Panc1 (cell line): Measurements from ENCODE around the gene TCEA3.

Experiments used
- POLR2AphosphoS5 ChIP-seq: IDR thresholded peaks from 2 replicates; pipeline ENCODE4 v1.6.1; 2012; ENCODE audit warnings: mild to moderate bottlenecking, low read depth, low read length, moderate library complexity
- TF ChIP-seq, protein P1 (sequence below): fragments of 450-650 bp; IDR thresholded peaks from 2 replicates; pipeline ENCODE4 v1.5.1; 2017; ENCODE audit warnings: mild to moderate bottlenecking
- TF ChIP-seq, protein P2 (sequence below), 2 experiments: IDR thresholded peaks; 2 replicates each; pipeline ENCODE4 v1.6.1; 2011 to 2012; ENCODE audit warnings: low read depth in 2 of 2, control low read depth in 1 of 2, low read length in 1 of 2, mild to moderate bottlenecking in 1 of 2, moderate library complexity in 1 of 2; ENCODE audit not compliant: insufficient read depth in 1 of 2

DNA sequence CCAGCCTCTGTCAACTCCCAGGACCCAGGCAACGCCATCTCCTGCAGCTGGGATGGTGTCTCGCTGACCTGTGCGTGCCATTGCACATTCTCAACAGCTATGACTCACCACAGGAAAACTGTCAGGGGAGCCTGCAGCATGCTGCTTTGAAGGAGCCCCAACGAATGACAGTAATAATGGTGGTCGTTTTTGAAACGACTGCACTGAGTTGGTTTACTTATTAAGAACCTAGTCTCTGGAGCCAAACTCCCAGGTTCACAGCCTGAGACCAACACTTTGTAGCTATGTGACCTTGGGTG, 21.6 kb downstream of the TCEA3 start:
- TF ChIP-seq, protein P1, sequence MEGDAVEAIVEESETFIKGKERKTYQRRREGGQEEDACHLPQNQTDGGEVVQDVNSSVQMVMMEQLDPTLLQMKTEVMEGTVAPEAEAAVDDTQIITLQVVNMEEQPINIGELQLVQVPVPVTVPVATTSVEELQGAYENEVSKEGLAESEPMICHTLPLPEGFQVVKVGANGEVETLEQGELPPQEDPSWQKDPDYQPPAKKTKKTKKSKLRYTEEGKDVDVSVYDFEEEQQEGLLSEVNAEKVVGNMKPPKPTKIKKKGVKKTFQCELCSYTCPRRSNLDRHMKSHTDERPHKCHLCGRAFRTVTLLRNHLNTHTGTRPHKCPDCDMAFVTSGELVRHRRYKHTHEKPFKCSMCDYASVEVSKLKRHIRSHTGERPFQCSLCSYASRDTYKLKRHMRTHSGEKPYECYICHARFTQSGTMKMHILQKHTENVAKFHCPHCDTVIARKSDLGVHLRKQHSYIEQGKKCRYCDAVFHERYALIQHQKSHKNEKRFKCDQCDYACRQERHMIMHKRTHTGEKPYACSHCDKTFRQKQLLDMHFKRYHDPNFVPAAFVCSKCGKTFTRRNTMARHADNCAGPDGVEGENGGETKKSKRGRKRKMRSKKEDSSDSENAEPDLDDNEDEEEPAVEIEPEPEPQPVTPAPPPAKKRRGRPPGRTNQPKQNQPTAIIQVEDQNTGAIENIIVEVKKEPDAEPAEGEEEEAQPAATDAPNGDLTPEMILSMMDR = no peak
- no peak for TF ChIP-seq POLR2AphosphoS5
- TF ChIP-seq, protein P2, sequence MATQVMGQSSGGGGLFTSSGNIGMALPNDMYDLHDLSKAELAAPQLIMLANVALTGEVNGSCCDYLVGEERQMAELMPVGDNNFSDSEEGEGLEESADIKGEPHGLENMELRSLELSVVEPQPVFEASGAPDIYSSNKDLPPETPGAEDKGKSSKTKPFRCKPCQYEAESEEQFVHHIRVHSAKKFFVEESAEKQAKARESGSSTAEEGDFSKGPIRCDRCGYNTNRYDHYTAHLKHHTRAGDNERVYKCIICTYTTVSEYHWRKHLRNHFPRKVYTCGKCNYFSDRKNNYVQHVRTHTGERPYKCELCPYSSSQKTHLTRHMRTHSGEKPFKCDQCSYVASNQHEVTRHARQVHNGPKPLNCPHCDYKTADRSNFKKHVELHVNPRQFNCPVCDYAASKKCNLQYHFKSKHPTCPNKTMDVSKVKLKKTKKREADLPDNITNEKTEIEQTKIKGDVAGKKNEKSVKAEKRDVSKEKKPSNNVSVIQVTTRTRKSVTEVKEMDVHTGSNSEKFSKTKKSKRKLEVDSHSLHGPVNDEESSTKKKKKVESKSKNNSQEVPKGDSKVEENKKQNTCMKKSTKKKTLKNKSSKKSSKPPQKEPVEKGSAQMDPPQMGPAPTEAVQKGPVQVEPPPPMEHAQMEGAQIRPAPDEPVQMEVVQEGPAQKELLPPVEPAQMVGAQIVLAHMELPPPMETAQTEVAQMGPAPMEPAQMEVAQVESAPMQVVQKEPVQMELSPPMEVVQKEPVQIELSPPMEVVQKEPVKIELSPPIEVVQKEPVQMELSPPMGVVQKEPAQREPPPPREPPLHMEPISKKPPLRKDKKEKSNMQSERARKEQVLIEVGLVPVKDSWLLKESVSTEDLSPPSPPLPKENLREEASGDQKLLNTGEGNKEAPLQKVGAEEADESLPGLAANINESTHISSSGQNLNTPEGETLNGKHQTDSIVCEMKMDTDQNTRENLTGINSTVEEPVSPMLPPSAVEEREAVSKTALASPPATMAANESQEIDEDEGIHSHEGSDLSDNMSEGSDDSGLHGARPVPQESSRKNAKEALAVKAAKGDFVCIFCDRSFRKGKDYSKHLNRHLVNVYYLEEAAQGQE (IDR thresholded peaks at IDR 0.05; ENCODE audit: insufficient read depth in 1 of 2, low read depth in 2 of 2, low read length in 1 of 2) = no peak
